Measurements from ENCODE around the gene TLCD2.
"Not testable (repeated sequence)": the region's sequence is repeated elsewhere in the genome, so short reads cannot be mapped to it uniquely, and the experiment has no call there.

TLCD2 gene

GRCh38 chr17:1686086-1686485 lies 24.1 kb downstream of the TLCD2 start:
- no peak for DNase-seq (ENCODE audit: low spot score)

- peak; percentile 99 for DNase-seq (ENCODE audit: low spot score)
These were observed 25.6 kb downstream of the TLCD2 start, which contains the start of gene PRPF8 for GRCh38 chr17:1684378-1685189. Gene PRPF8, minus strand, starts transcription at chr17:1684867. Its CDS starts 296 bp downstream, at chr17:1684571.

DNA sequence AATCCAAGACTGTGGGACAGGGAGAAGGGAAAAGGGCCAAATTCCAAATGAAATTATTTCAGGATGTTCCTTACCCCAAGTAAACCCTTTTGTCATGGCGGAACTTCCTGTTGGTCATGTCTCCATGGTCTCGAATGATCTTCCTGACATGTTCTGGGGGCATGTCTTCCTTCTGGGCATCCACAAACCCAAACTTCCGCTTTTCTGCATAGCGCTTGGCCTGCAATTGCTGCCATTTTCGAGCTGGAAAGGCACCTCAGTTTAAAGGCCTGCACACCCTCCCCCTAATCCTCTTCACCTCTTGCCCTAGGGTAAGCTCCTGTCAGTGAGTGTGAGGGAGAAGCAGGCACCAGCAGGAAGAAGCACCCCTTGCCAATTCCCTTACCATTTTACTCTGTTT lies 26.7 kb downstream of the TLCD2 start:
- no peak for DNase-seq (ENCODE audit: low spot score)

- no peak for DNase-seq (ENCODE audit: low spot score)
These were observed 33.8 kb downstream of the TLCD2 start for GRCh38 chr17:1676401-1676800.

- no peak for DNase-seq (ENCODE audit: low spot score)
These were observed 37.0 kb downstream of the TLCD2 start for GRCh38 chr17:1673041-1673785.

GRCh38 chr17:1663934-1664333 lies 46.2 kb downstream of the TLCD2 start:
- DNase-seq (ENCODE audit: low spot score) = not testable (repeated sequence)

- no peak for DNase-seq (ENCODE audit: low spot score)
These were observed 49.1 kb downstream of the TLCD2 start for GRCh38 chr17:1661045-1661444.

DNA sequence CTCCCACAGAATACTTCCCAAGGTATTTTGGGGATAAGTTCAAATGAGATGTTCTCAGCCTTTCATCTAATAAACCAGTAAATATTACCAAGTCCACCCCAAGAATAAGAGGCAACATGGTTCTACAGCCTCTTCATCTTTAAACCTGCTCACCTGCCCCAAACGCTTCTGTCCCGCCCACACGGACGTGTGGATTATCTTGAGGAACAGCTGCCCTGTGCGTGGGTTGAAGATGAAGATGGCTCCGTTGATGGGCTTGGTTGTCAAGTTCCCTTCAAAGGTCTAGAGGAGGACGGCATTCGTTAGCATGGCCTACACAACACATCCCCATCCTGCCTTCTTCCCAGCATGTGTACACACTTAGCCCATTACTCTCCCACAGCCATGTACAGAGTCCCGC lies 52.1 kb downstream of the TLCD2 start:
- no peak for DNase-seq (ENCODE audit: low spot score)

- DNase-seq (ENCODE audit: low spot score) = no peak
These were observed 56.4 kb downstream of the TLCD2 start for GRCh38 chr17:1653735-1654134.

- DNase-seq (ENCODE audit: low spot score) = not testable (repeated sequence)
These were observed 57.4 kb downstream of the TLCD2 start for GRCh38 chr17:1652794-1653193.

All from AG20443 (cell line).